K562 (cell line): Measurements from ENCODE around the gene PAQR4. TPM values are rescaled to one million over a fixed set of nuclear protein-coding genes. Genes with fewer than 3 reads are reported as not detected.

Source experiments
- ATAC-seq: fragments of 200-7000 bp; cut with Tn5 transposase; 3 replicates; pipeline ENCODE4 v1.9.1; 2020; ENCODE audit warnings: moderate library complexity
- BruUV-seq: library from RNA; stranded (reverse); fragments of 400-500 nt; replicated peaks from 2 replicates; lab custom pipeline; 2021; lab: Mats Ljungman, UMichigan
- CTCF ChIA-PET: fragments of 300-600 bp; formaldehyde crosslinking; extraction: SDS; loops from one replicate; lab custom pipeline; 2021; ENCODE audit warnings: low intra/inter-chr PET ratio; lab: Yijun Ruan, JAX
- POLR2A ChIA-PET: fragments of 300-600, 350-650 bp; sonication (Branson Sonifier 250); formaldehyde crosslinking; extraction: SDS; loops from one replicate; lab custom pipeline; 2021; ENCODE audit warnings: antibody characterized with exemption, inconsistent platforms; lab: Yijun Ruan, JAX
- DNase-seq, 4 experiments: peaks; one replicate each; pipeline versions ENCODE4 v3.0.0 to v3.0.0-alpha.2; 2011 to 2018; ENCODE audit warnings: low spot score in 3 of 4, mixed read lengths in 3 of 4; ENCODE audit errors: extremely low read depth in 1 of 4
- FAIRE-seq: peaks from 2 replicates; lab custom pipeline; 2011; peaks lifted over from hg19 to GRCh38; lab: Jason Lieb, UNC
- H2AFZ ChIP-seq: 2 replicates; pipeline ENCODE4 v1.6.0; 2011; ENCODE audit warnings: low read depth, low read length, control low read depth, inconsistent platforms
- H3K27ac ChIP-seq: fragments of 200-600 bp; 3 replicates; pipeline ENCODE4 v1.8.0; 2011; ENCODE audit warnings: low read depth, mild to moderate bottlenecking, control low read depth, inconsistent platforms, low read length, moderate library complexity, mixed read lengths; ENCODE audit errors: extremely low read depth
- H3K27me3 ChIP-seq, 2 experiments: fragments of 300-600 bp in 1 of 2; 2 replicates in 1 of 2; 3 replicates in 1 of 2; pipeline versions ENCODE4 v1.6.0 to v1.8.0; 2011; ENCODE audit warnings: inconsistent platforms in 2 of 2, low read length in 2 of 2, mild to moderate bottlenecking in 1 of 2, mixed read lengths in 1 of 2, moderate library complexity in 1 of 2; ENCODE audit not compliant: control insufficient read depth in 2 of 2, insufficient read depth in 2 of 2
- H3K36me3 ChIP-seq: fragments of 300-600 bp; 3 replicates; pipeline ENCODE4 v1.8.0; 2011; ENCODE audit warnings: mild to moderate bottlenecking, low read length, inconsistent platforms; ENCODE audit not compliant: control insufficient read depth, insufficient read depth
- H3K4me1 ChIP-seq, 2 experiments: fragments of 200-600 bp in 1 of 2; replicated peaks in 1 of 2; 2 replicates in 1 of 2; 3 replicates in 1 of 2; pipeline versions ENCODE4 v1.5.1 to v1.8.0; 2011; ENCODE audit warnings: inconsistent platforms in 2 of 2, low read length in 2 of 2, mild to moderate bottlenecking in 1 of 2, mixed read lengths in 1 of 2, moderate library complexity in 1 of 2; ENCODE audit not compliant: control insufficient read depth in 2 of 2, insufficient read depth in 2 of 2
- H3K4me2 ChIP-seq: 2 replicates; pipeline ENCODE4 v1.6.1; 2011; ENCODE audit warnings: low read length, control low read depth, inconsistent platforms, mixed read lengths; ENCODE audit not compliant: insufficient read depth
- H3K4me3 ChIP-seq: fragments of 200-600 bp; sonication (generic), shearing (Covaris generic); 2 replicates; pipeline ENCODE4 v1.5.1; 2016; ENCODE audit warnings: control low read depth, inconsistent platforms
- H3K79me2 ChIP-seq: fragments of 200-600 bp; 3 replicates; pipeline ENCODE4 v1.8.0; 2011; ENCODE audit warnings: low read length, inconsistent platforms; ENCODE audit not compliant: control insufficient read depth, insufficient read depth
- H3K9ac ChIP-seq, 2 experiments: 2 replicates each; pipeline versions ENCODE4 v1.6.0 to v1.6.1; 2011; ENCODE audit warnings: low read depth in 2 of 2, low read length in 2 of 2, control low read depth in 1 of 2, inconsistent platforms in 1 of 2, mild to moderate bottlenecking in 1 of 2, mixed read lengths in 1 of 2; ENCODE audit not compliant: insufficient read depth in 1 of 2
- H3K9me1 ChIP-seq: one replicate; pipeline ENCODE4 v1.6.0; 2011; ENCODE audit warnings: inconsistent platforms, mild to moderate bottlenecking, low read length, moderate library complexity; ENCODE audit not compliant: control insufficient read depth, insufficient read depth
- H3K9me3 ChIP-seq: replicated peaks from 2 replicates; pipeline ENCODE4 v1.5.1; 2011; ENCODE audit warnings: low read depth, low read length, inconsistent platforms; ENCODE audit not compliant: control insufficient read depth, insufficient read depth
- H4K20me1 ChIP-seq: replicated peaks from 2 replicates; pipeline ENCODE4 v1.6.1; 2011; ENCODE audit warnings: low read length, inconsistent platforms, mixed read lengths; ENCODE audit not compliant: control insufficient read depth, insufficient read depth
- CBFA2T2 ChIP-seq: fragments of 450-650 bp; conservative IDR thresholded peaks from 2 replicates; pipeline ENCODE4 v1.6.1; 2017; ENCODE audit warnings: mild to moderate bottlenecking
- ELF1 ChIP-seq: fragments of 200-800 bp; sonication (Bioruptor generic); IDR thresholded peaks from 2 replicates; pipeline ENCODE4 v1.6.1; 2016; ENCODE audit warnings: missing genetic modification characterization, missing compliant biosample characterization
- ERF ChIP-seq: fragments of 450-650 bp; formaldehyde crosslinking; IDR thresholded peaks from 2 replicates; pipeline ENCODE4 v1.4.0; 2020; ENCODE audit warnings: mild to moderate bottlenecking, mixed read lengths
- FIP1L1 ChIP-seq: fragments of 200-400 bp; formaldehyde crosslinking; IDR thresholded peaks from 2 replicates; pipeline ENCODE4 v1.6.1; 2018; ENCODE audit warnings: mild to moderate bottlenecking, low read depth, low read length; ENCODE audit not compliant: poor library complexity, severe bottlenecking
- L3MBTL2 ChIP-seq: fragments of 450-650 bp; IDR thresholded peaks from 2 replicates; pipeline ENCODE4 v1.6.1; 2016; ENCODE audit warnings: mild to moderate bottlenecking, moderate library complexity
- MIER1 ChIP-seq: fragments of 450-650 bp; IDR thresholded peaks from 2 replicates; pipeline ENCODE4 v1.6.1; 2016; ENCODE audit warnings: antibody characterized with exemption, mild to moderate bottlenecking, low read depth
- POLR2G ChIP-seq: fragments of 200-400 bp; formaldehyde crosslinking; IDR thresholded peaks from 2 replicates; pipeline ENCODE4 v1.6.1; 2017; ENCODE audit warnings: low read depth, mild to moderate bottlenecking, antibody characterized with exemption, low read length, moderate library complexity
- RAD51 ChIP-seq: fragments of 450-650 bp; IDR thresholded peaks from 2 replicates; pipeline ENCODE4 v1.7.1; 2016; ENCODE audit warnings: low read depth, mild to moderate bottlenecking, borderline replicate concordance
- RUNX1 ChIP-seq: sonication (generic); IDR thresholded peaks from 2 replicates; pipeline ENCODE4 v1.6.1; 2016; ENCODE audit warnings: antibody characterized with exemption, low read depth
- XRCC5 ChIP-seq: fragments of 200-400 bp; formaldehyde crosslinking; IDR thresholded peaks from 2 replicates; pipeline ENCODE4 v1.6.1; 2017; ENCODE audit warnings: low read depth, mild to moderate bottlenecking, low read length
- ZFPM2 ChIP-seq: fragments of 250-450 bp; sonication (Bioruptor Pico); IDR thresholded peaks from 2 replicates; pipeline ENCODE4 v1.5.1; 2022; ENCODE audit warnings: mild to moderate bottlenecking
- ZNF140 ChIP-seq: fragments of 250-450 bp; sonication (Bioruptor Pico); IDR thresholded peaks from 2 replicates; pipeline ENCODE4 v1.8.0; 2021; ENCODE audit warnings: moderate library complexity, mild to moderate bottlenecking, inconsistent platforms
- ZNF311 ChIP-seq: fragments of 250-450 bp; sonication (Bioruptor Pico); IDR thresholded peaks from 2 replicates; pipeline ENCODE4 v1.4.0; 2020; ENCODE audit warnings: mild to moderate bottlenecking, moderate library complexity
- ZNF316 ChIP-seq: fragments of 450-650 bp; IDR thresholded peaks from 2 replicates; pipeline ENCODE4 v1.6.1; 2016
- ZNF76 ChIP-seq: fragments of 250-450 bp; sonication (Bioruptor Pico); IDR thresholded peaks from 2 replicates; pipeline ENCODE4 v1.4.0; 2020; ENCODE audit warnings: mild to moderate bottlenecking, moderate library complexity, borderline replicate concordance
- WGBS: fragments of 100-300 bp; shearing (Covaris generic); methylation state at CpG from one replicate; pipeline ENCODE4 v1.1.6; 2016; ENCODE audit warnings: low coverage, mixed read lengths; ENCODE audit not compliant: insufficient coverage; ENCODE audit errors: missing lambda C conversion rate; 5-methylcytosine and 5-hydroxymethylcytosine counted together
- in situ Hi-C: fragments of 300-500 bp; cut with MboI; formaldehyde crosslinking; loops from 4 replicates; pipeline ENCODE4 v1.15.0; 2018; ENCODE audit warnings: inconsistent platforms, mixed read lengths
- intact Hi-C: fragments of 100-400 bp; cut with micrococcal nuclease; formaldehyde crosslinking; loops from 2 replicates; pipeline ENCODE4 v1.14.2; 2022
- polyA plus RNA-seq, 8 experiments: library from polyadenylated mRNA; depleted of rRNA in 4 of 8; stranded (reverse) in 5 of 8; unstranded in 3 of 8; fragments of >200 nt; fragmentation: Nextera tagmentation in 2 of 8; fragmentation: Illumina TruSeq in 1 of 8; extraction: Ambion mirVana in 2 of 8; extraction: Trizol in 1 of 8; gene quantifications; 2 replicates each; pipeline versions ENCODE4 v1.2.1 to v1.2.3, GENCODE V29; 2011 to 2014; ENCODE audit warnings: inconsistent platforms in 1 of 8, missing spikeins in 1 of 8
- total RNA-seq, 7 experiments: library from RNA; depleted of rRNA in 6 of 7; stranded (reverse); fragments of >200 nt in 6 of 7; fragmentation: Illumina TruSeq in 2 of 7; extraction: Trizol in 2 of 7; gene quantifications; 2 replicates each; pipeline versions ENCODE4 v1.2.1 to v1.2.3, GENCODE V29; 2011 to 2021; ENCODE audit warnings: low replicate concordance in 1 of 7
- TF ChIP-seq, protein P1 (sequence below): fragments of 250-450 bp; sonication (Bioruptor Pico); IDR thresholded peaks from 2 replicates; pipeline ENCODE4 v1.8.0; 2021; ENCODE audit warnings: moderate library complexity, mild to moderate bottlenecking, inconsistent platforms
- TF ChIP-seq, protein P2 (sequence below): fragments of 450-650 bp; IDR thresholded peaks from 2 replicates; pipeline ENCODE4 v1.6.1; 2016; ENCODE audit warnings: borderline replicate concordance
- TF ChIP-seq, protein P3 (sequence below): sonication (generic); formaldehyde crosslinking; IDR thresholded peaks from 2 replicates; pipeline ENCODE4 v1.8.0; 2022; ENCODE audit warnings: mild to moderate bottlenecking, low read depth, missing genetic modification reagents

PAQR4 gene
- total and polyA plus RNA-seq, 9 of the 15 experiments (the other 6 are each of a cell fraction or from before 2014, with no cell fraction given) = 0.62 to 40.4 (median 19.5) TPM

GRCh38 chr16:3015865-3016521, 46.8 kb downstream of the PAQR4 start:
- peak overlapping the region; percentile 42 for H3K4me2 ChIP-seq
- DNase-seq (peak; percentile 37 to 79 (median 54)), FAIRE-seq (peak; percentile 90), ATAC-seq (peak; percentile 32)
- 0 out of 2 replicates have a peak, but pooled peaks cover 4% of the 10 kb centered on the region for H4K20me1 ChIP-seq
- CTCF ChIA-PET = no interaction called here
- H3K36me3 ChIP-seq = no peaks in the 10 kb centered on the region
- peak overlapping the region; percentile 41 for H3K27ac ChIP-seq
- intact Hi-C loops = no loop called here
- H3K4me1 ChIP-seq = peaks cover 23 to 87% of the 10 kb centered on the region in 2 experiments
- H3K4me3 ChIP-seq = no peak overlapping the region
- peaks cover 3% of the 10 kb centered on the region for H3K9me1 ChIP-seq
- peak overlapping the region; percentile 41; the same call in 1 of the 2 replicates for H2AFZ ChIP-seq
- H3K27me3 ChIP-seq = no peaks in the 10 kb centered on the region
- H3K79me2 ChIP-seq = peaks cover 8% of the 10 kb centered on the region
- no peaks in the 10 kb centered on the region for H3K9me3 ChIP-seq
- BruUV-seq = no TSS peak
- POLR2A ChIA-PET = interaction anchor here (0.6 to 0.9 kb wide), 2 partner anchors 9 to 22 kb away, joined by 3 read pairs; no protein-coding TSS in a partner anchor
- 48% methylated on average over 13 of the region's 13 CpGs for WGBS
- in situ Hi-C loops = no loop called here
- H3K9ac ChIP-seq = peak overlapping the region; percentile 5 to 87; a peak in 2 of 4 replicates
- TF ChIP-seq ZFPM2 (CRISPR knock-in tag) = no peak
- TF ChIP-seq POLR2G = no peak
- TF ChIP-seq, protein P1, sequence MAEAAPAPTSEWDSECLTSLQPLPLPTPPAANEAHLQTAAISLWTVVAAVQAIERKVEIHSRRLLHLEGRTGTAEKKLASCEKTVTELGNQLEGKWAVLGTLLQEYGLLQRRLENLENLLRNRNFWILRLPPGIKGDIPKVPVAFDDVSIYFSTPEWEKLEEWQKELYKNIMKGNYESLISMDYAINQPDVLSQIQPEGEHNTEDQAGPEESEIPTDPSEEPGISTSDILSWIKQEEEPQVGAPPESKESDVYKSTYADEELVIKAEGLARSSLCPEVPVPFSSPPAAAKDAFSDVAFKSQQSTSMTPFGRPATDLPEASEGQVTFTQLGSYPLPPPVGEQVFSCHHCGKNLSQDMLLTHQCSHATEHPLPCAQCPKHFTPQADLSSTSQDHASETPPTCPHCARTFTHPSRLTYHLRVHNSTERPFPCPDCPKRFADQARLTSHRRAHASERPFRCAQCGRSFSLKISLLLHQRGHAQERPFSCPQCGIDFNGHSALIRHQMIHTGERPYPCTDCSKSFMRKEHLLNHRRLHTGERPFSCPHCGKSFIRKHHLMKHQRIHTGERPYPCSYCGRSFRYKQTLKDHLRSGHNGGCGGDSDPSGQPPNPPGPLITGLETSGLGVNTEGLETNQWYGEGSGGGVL (CRISPR knock-in tag) = no peak
- no peak for TF ChIP-seq ERF (CRISPR knock-in tag)
- no peak for TF ChIP-seq ELF1 (tag)
- TF ChIP-seq ZNF140 (CRISPR knock-in tag) = no peak
- no peak for TF ChIP-seq MIER1
- no peak for TF ChIP-seq RUNX1
- no peak for TF ChIP-seq XRCC5
- no peak for TF ChIP-seq FIP1L1
- no peak for TF ChIP-seq ZNF311 (CRISPR knock-in tag)
- no peak for TF ChIP-seq RAD51
- TF ChIP-seq ZNF76 (CRISPR knock-in tag) = no peak
- no peak for TF ChIP-seq ZNF316
- TF ChIP-seq, protein P2, sequence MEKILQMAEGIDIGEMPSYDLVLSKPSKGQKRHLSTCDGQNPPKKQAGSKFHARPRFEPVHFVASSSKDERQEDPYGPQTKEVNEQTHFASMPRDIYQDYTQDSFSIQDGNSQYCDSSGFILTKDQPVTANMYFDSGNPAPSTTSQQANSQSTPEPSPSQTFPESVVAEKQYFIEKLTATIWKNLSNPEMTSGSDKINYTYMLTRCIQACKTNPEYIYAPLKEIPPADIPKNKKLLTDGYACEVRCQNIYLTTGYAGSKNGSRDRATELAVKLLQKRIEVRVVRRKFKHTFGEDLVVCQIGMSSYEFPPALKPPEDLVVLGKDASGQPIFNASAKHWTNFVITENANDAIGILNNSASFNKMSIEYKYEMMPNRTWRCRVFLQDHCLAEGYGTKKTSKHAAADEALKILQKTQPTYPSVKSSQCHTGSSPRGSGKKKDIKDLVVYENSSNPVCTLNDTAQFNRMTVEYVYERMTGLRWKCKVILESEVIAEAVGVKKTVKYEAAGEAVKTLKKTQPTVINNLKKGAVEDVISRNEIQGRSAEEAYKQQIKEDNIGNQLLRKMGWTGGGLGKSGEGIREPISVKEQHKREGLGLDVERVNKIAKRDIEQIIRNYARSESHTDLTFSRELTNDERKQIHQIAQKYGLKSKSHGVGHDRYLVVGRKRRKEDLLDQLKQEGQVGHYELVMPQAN = no peak
- TF ChIP-seq CBFA2T2 = no peak
- peak; percentile 26; the same call in 1 of the 2 replicates for TF ChIP-seq L3MBTL2
- TF ChIP-seq, protein P3, sequence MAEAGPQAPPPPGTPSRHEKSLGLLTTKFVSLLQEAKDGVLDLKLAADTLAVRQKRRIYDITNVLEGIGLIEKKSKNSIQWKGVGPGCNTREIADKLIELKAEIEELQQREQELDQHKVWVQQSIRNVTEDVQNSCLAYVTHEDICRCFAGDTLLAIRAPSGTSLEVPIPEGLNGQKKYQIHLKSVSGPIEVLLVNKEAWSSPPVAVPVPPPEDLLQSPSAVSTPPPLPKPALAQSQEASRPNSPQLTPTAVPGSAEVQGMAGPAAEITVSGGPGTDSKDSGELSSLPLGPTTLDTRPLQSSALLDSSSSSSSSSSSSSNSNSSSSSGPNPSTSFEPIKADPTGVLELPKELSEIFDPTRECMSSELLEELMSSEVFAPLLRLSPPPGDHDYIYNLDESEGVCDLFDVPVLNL = no peak
